B cell (primary cell): ENCODE results near the gene PHLPP1. TPM values are rescaled to one million over a fixed set of nuclear protein-coding genes. Genes with fewer than 3 reads are reported as not detected.

ENCODE experiments used
- ATAC-seq: fragments of 200-7000 bp; cut with Tn5 transposase; one replicate; pipeline ENCODE4 v1.10.0; 2021; ENCODE audit warnings: low read depth, mild to moderate bottlenecking, moderate number of reproducible peaks, moderate library complexity
- CTCF ChIA-PET: fragments of 350-600 bp; sonication (Branson Sonifier 250); formaldehyde crosslinking; loops from one replicate; lab custom pipeline; 2021; ENCODE audit warnings: antibody characterized with exemption, inconsistent platforms; lab: Charles Lee
- POLR2A ChIA-PET: fragments of 350-600 bp; sonication (Branson Sonifier 250); formaldehyde crosslinking; loops from one replicate; lab custom pipeline; 2021; ENCODE audit warnings: antibody characterized with exemption; lab: Charles Lee
- DNase-seq: peaks from one replicate; pipeline ENCODE4 v3.0.0; 2013
- H2AFZ ChIP-seq: 2 replicates; pipeline ENCODE4 v1.6.1; 2012; ENCODE audit warnings: mild to moderate bottlenecking, low read depth, low read length; ENCODE audit not compliant: insufficient read depth, poor library complexity, severe bottlenecking
- H3K27ac ChIP-seq, 2 donors: 1 replicate in 1 of 2; 2 replicates in 1 of 2; pipeline ENCODE4 v1.5.1; 2012 to 2013; ENCODE audit warnings: low read length in 2 of 2, mild to moderate bottlenecking in 2 of 2, moderate library complexity in 1 of 2
- H3K27me3 ChIP-seq, 4 experiments: fragments of 200-600 bp in 1 of 4; sonication (generic) in 1 of 4; replicated peaks in 1 of 4; 1 replicate in 2 of 4; 2 replicates in 2 of 4; pipeline versions ENCODE4 v1.6.1 to v1.7.0; 2013 to 2016; ENCODE audit warnings: low read length in 3 of 4, mild to moderate bottlenecking in 2 of 4, mixed read lengths in 1 of 4, moderate library complexity in 1 of 4; ENCODE audit not compliant: insufficient read depth in 4 of 4, control insufficient read depth in 3 of 4; ENCODE audit errors: control extremely low read depth in 1 of 4
- H3K36me3 ChIP-seq, 2 experiments: replicated peaks in 1 of 2; 1 replicate in 1 of 2; 2 replicates in 1 of 2; pipeline versions ENCODE4 v1.6.1 to v1.7.1; 2013; ENCODE audit warnings: low read length in 1 of 2; ENCODE audit not compliant: insufficient read depth in 2 of 2, control insufficient read depth in 1 of 2; ENCODE audit errors: control extremely low read depth in 1 of 2, extremely low read depth in 1 of 2
- H3K4me1 ChIP-seq, 2 donors: fragments of 200-600 bp in 1 of 2; sonication (generic) in 1 of 2; 1 replicate in 1 of 2; 2 replicates in 1 of 2; pipeline versions ENCODE4 v1.5.1 to v1.6.1; 2013 to 2017; ENCODE audit warnings: low read length in 2 of 2; ENCODE audit not compliant: control insufficient read depth in 2 of 2, insufficient read depth in 2 of 2
- H3K4me2 ChIP-seq: replicated peaks from 2 replicates; pipeline ENCODE3; 2012; ENCODE audit warnings: mild to moderate bottlenecking, low read depth, low read length; ENCODE audit not compliant: poor library complexity, severe bottlenecking
- H3K4me3 ChIP-seq, 5 experiments: fragments of 200-600 bp in 1 of 5; sonication (generic) in 1 of 5; 1 replicate in 3 of 5; 2 replicates in 2 of 5; pipeline versions ENCODE4 v1.5.1 to v1.7.0; 2011 to 2016; ENCODE audit warnings: low read length in 4 of 5, mild to moderate bottlenecking in 4 of 5, low read depth in 2 of 5, control low read depth in 1 of 5, moderate library complexity in 1 of 5; ENCODE audit not compliant: insufficient read depth in 1 of 5; ENCODE audit errors: control extremely low read depth in 1 of 5, extremely low read depth in 1 of 5
- H3K79me2 ChIP-seq: fragments of 200-600 bp; sonication (generic); one replicate; pipeline ENCODE4 v1.6.0; 2016; ENCODE audit warnings: low read length; ENCODE audit not compliant: control insufficient read depth, insufficient read depth
- H3K9ac ChIP-seq: fragments of 200-600 bp; sonication (generic); 2 replicates; pipeline ENCODE4 v1.6.1; 2017; ENCODE audit warnings: mild to moderate bottlenecking, low read length, moderate library complexity
- H3K9me3 ChIP-seq, 3 donors: one replicate each; pipeline versions ENCODE4 v1.6.1 to v1.7.1; 2013; ENCODE audit warnings: low read length in 2 of 3; ENCODE audit not compliant: control insufficient read depth in 2 of 3, insufficient read depth in 1 of 3; ENCODE audit errors: control extremely low read depth in 1 of 3
- H4K20me1 ChIP-seq: 2 replicates; pipeline ENCODE4 v1.6.0; 2012; ENCODE audit warnings: mild to moderate bottlenecking, low read length; ENCODE audit not compliant: insufficient read depth, control insufficient read depth, poor library complexity, severe bottlenecking
- H3K27ac Mint-ChIP-seq: one replicate; pipeline ENCODE4 v1.8.0; 2021; ENCODE audit warnings: mixed read lengths
- H3K27me3 Mint-ChIP-seq: one replicate; pipeline ENCODE4 v1.8.0; 2021; ENCODE audit warnings: mixed read lengths
- H3K4me1 Mint-ChIP-seq: one replicate; pipeline ENCODE4 v1.8.0; 2021; ENCODE audit warnings: mixed read lengths
- H3K4me3 Mint-ChIP-seq: one replicate; pipeline ENCODE4 v1.8.0; 2021; ENCODE audit warnings: mixed read lengths
- H3K9me3 Mint-ChIP-seq: one replicate; pipeline ENCODE4 v1.8.0; 2022; ENCODE audit warnings: mixed read lengths; ENCODE audit not compliant: insufficient read depth
- CTCF ChIP-seq: fragments of 200-600 bp; IDR thresholded peaks from one replicate; pipeline ENCODE4 v1.8.0; 2022; ENCODE audit warnings: antibody characterized with exemption, mild to moderate bottlenecking
- EZH2 ChIP-seq: IDR thresholded peaks from 2 replicates; pipeline ENCODE4 v1.6.1; 2012; ENCODE audit warnings: borderline replicate concordance, low read depth, mild to moderate bottlenecking, moderate library complexity, low read length; ENCODE audit not compliant: insufficient read depth, poor library complexity, severe bottlenecking
- WGBS: methylation state at CpG from one replicate; pipeline ENCODE4 v1.1.5; 2013; ENCODE audit warnings: missing lambda C conversion rate; ENCODE audit not compliant: insufficient coverage; 5-methylcytosine and 5-hydroxymethylcytosine counted together
- intact Hi-C: fragments of 100-400 bp; cut with micrococcal nuclease; formaldehyde crosslinking; loops from one replicate; pipeline ENCODE4 v1.10.0; 2022
- polyA plus RNA-seq: library from polyadenylated mRNA; depleted of rRNA; stranded (reverse); fragments of >200 nt; gene quantifications from 2 replicates; pipeline ENCODE4 v1.2.3, GENCODE V29; 2012
- total RNA-seq, 2 donors: library from RNA; stranded (reverse); fragments of 120-200 nt in 1 of 2; gene quantifications; 1 replicate in 1 of 2; 2 replicates in 1 of 2; pipeline versions ENCODE4 v1.2.3 to v1.2.4, GENCODE V29; 2013 to 2022

The PHLPP1 gene
- total and polyA plus RNA-seq, 2 donors (not counting 1 experiment from before 2014, with no cell fraction given), result 3.0 to 20.7 TPM

- Histone ChIP-seq H3K27ac (peak overlapping the region in 1 of 2 donors; percentile 92), H3K9me3 (no peaks in the 10 kb centered on the region), H2AFZ (peak overlapping the region; percentile 91), H3K4me3 (peak overlapping the region; percentile 7 to 85 (median 75)), H3K36me3 (no peaks in the 10 kb centered on the region), H3K4me1 (peaks cover 15 to 18% of the 10 kb centered on the region in 2 donors), H3K79me2 (peaks cover 1% of the 10 kb centered on the region), H3K27me3 (no peaks in the 10 kb centered on the region), H4K20me1 (no peaks in the 10 kb centered on the region), H3K9ac (peak overlapping the region; percentile 83), H3K4me2 (peak overlapping the region; percentile 73)
- TF ChIP-seq EZH2 (no peak), CTCF (no peak)
- Mint-ChIP-seq H3K9me3 (no peaks in the 10 kb centered on the region), H3K27me3 (no peaks in the 10 kb centered on the region), H3K4me1 (peaks cover 39% of the 10 kb centered on the region), H3K4me3 (peak overlapping the region; percentile 95), H3K27ac (peak overlapping the region; percentile 90)
- ATAC-seq (peak; percentile 20), DNase-seq (peak; percentile 84)
- intact Hi-C loops, result loop anchor here (1.0 to 10.0 kb wide), 11 partner anchors 15 to 651 kb away; partner anchors contain the start of genes KDSR, TNFRSF11A and ZCCHC2
- WGBS, result under 1% methylated on average over 127 of the region's 127 CpGs
- ChIA-PET CTCF (interaction anchor here (1.1 to 5.4 kb wide), 8 partner anchors 16 to 446 kb away, joined by 3 to 62 read pairs (median 5); no protein-coding TSS in a partner anchor), POLR2A (interaction anchor here (0.5 to 1.7 kb wide), 4 partner anchors 189 to 732 kb away, joined by 3 to 11 read pairs (median 5); partner anchors contain the start of genes VPS4B and ZCCHC2)
Measured at GRCh38 chr18:62715759-62716615, 646 bp downstream of the PHLPP1 start.
